HG03196 (cell line): Measurements from ENCODE around the gene FAM53B.

Experiments used
- ATAC-seq: cut with Tn5 transposase; IDR thresholded peaks from one replicate; pipeline ENCODE4 v1.9.1; 2021; ENCODE audit not compliant: unreplicated experiment

FAM53B gene

GRCh38 chr10:124711145-124711544, 33.0 kb downstream of the FAM53B start:
- ATAC-seq: no peak

GRCh38 chr10:124710266-124710881, 33.8 kb downstream of the FAM53B start:
- ATAC-seq: no peak

DNA sequence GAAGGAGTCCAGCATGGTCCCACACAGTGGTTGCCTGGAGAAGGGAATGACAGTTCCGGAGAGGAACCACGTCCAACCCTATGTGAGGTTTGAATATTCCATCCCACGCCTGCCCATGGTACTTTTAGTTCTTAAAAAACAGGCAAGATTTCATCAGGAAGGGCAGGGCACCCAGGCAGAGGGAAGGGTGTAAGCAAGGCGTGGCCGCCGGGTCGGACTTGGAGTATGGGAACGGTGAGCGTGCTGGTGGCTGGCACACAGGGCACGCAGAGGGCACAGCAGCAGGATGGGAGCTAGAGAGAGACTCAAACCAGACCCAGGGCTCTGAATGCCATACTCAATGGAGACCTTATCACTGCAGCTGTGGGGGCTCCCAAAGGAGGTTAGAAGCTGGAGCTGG, 34.3 kb downstream of the FAM53B start:
- ATAC-seq: no peak

GRCh38 chr10:124708922-124709520, 35.2 kb downstream of the FAM53B start:
- no peak for ATAC-seq

DNA sequence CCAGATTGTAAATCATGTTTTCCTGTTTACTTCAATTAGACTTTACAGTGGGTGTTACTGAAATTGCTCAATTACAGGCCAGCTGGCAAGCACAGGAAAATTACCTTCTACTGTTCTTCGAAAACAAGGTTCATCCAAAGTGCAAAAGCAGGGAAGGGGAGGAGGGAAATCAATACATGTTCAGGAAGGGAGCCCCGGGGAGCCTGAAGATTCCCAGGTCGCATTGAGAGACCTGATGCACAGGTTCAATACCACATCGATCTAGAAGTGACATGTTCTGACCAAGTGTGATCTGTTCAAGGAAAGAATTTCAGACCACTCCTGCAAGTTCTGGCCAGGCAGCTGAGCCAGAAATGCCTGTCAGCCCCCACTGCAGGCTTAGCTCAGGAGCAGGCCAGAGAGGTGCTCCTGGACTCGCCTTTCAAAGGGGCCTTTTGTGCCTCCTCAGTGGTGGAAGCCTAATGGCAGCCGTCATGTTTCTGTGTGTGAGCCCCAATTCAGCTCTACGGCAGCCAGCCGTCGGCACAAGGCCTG, 35.9 kb downstream of the FAM53B start:
- no peak for ATAC-seq

DNA sequence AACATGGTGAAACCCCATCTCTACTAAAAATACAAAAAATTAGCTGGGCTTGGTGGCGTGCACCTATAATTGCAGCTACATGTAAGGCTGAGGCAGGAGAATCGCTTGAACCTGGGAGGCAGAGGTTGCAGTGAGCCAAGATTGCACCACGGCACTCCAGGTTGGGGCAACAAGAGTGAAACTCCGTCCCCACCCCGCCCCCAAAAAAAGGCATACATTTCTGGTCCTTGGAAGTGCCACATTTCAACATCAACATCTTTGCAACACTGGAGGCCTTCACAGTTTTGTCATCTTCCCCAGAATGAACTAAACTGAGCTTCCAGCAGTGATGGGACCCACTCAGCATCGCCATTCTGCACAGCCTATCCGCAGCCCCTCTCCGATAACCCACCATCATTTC, 36.6 kb downstream of the FAM53B start:
- no peak for ATAC-seq

GRCh38 chr10:124707144-124707467, 37.1 kb downstream of the FAM53B start:
- ATAC-seq: no peak

- ATAC-seq: no peak
These were observed 37.6 kb downstream of the FAM53B start for GRCh38 chr10:124706462-124707143.

DNA sequence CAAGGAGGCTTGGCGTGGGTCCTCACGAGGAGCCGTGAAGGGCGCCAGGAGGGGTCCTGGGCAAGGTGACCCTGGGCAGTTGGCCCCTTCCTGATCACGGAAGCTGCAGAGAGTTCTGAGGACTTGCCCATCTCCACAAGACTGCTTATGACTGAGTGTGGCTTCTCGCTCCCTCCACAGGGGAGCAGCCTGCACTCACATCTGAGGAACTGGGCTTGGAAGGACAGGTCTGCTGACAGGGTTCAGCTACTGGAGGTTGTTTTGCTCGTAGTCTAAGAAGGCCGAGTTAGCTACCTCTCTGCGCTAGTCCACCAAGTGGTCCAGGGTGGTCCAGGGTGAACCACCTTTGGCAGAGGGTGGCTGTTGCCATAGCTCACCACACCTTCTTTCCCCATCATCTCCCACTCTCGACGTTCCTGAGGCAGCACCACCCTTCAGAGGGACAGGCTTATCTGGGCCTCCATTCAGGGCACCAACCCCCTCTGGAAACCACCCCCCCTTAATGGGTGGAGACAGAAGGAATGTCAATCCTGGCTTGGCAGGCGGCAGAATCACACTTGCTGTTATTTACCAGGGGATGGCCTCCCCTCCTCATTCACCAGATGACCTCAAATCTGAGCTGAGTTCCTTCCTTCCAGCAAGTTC, 38.2 kb downstream of the FAM53B start:
- ATAC-seq: no peak

- no peak for ATAC-seq
These were observed 38.8 kb downstream of the FAM53B start for GRCh38 chr10:124705381-124705740.

GRCh38 chr10:124704428-124705380, 39.5 kb downstream of the FAM53B start:
- no peak for ATAC-seq

GRCh38 chr10:124703778-124704427, 40.3 kb downstream of the FAM53B start:
- no peak for ATAC-seq

DNA sequence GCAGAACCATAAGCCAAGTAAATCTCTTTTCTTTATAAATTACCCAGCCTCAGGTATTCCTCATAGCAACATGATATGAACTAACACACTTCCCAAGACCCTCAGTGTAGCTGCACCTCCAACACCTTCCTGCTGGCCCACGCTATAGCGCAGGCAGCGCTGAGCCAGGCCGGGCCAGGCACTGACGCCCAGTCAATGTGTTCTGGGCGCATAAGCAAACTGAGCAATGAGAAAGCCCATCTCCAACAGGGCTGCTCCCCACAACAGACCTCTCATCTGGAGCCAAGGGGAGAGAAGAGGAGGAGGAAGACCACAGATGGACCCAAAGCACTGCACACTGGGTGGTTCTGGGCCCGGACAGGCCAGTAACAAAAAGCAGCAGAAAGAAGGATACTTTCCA, 40.8 kb downstream of the FAM53B start:
- no peak for ATAC-seq

GRCh38 chr10:124701881-124702656, 42.1 kb downstream of the FAM53B start:
- no peak for ATAC-seq

DNA sequence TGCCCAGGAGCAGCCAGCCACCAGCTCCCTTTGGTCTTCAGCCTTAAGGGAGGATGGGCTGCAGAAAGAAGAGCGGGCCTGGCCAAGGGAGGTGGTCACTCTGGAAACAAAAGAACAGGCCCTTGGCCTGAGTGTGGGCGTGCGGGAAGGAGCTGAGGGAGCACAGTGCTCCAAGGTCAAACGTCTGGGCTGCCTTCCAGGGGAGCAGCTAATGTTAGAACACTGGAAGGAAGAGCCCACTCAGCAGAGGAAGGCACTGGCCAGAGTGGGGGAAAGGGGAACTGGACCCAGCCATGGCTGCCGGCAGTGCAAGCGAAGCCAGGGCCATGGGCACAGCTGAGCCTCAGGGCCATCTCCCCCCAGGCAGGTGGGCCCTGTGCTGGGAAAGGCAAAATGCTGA, 42.7 kb downstream of the FAM53B start:
- ATAC-seq: no peak

- ATAC-seq: no peak
These were observed 43.2 kb downstream of the FAM53B start for GRCh38 chr10:124701038-124701365.

GRCh38 chr10:124700293-124701037, 43.7 kb downstream of the FAM53B start:
- ATAC-seq: no peak

- ATAC-seq: no peak
These were observed 44.5 kb downstream of the FAM53B start for GRCh38 chr10:124699471-124700292.
